OCI-LY7 (cell line): ENCODE data around the gene IL21.

Experiments used
- CTCF ChIP-seq: fragments of 200-600 bp; sonication (generic); conservative IDR thresholded peaks from 2 replicates; pipeline ENCODE4 v1.5.1; 2014; ENCODE audit warnings: mild to moderate bottlenecking, antibody characterized with exemption, low read length, moderate library complexity, mixed read lengths
- EZH2phosphoT487 ChIP-seq: fragments of 200-600 bp; sonication (generic); IDR thresholded peaks from 2 replicates; pipeline ENCODE4 v1.6.1; 2018; ENCODE audit warnings: low read depth, borderline replicate concordance, mild to moderate bottlenecking, mixed run types, antibody characterized with exemption, low read length, moderate library complexity, mixed read lengths

- no peak; the same call in 1 of the 2 replicates for TF ChIP-seq CTCF
- no peak for TF ChIP-seq EZH2phosphoT487
Observed at GRCh38 chr4:122577189-122577553, 43.7 kb downstream of the IL21 start.
